Endothelial cell of umbilical vein (primary cell): ENCODE measurements around the gene KRT12. TPM values are rescaled to one million over a fixed set of nuclear protein-coding genes. Genes with fewer than 3 reads are reported as not detected.
"Not testable (repeated sequence)": the region's sequence is repeated elsewhere in the genome, so short reads cannot be mapped to it uniquely, and the experiment has no call there.

Experiments
- BruUV-seq: library from RNA; stranded (reverse); fragments of 400-500 nt; replicated peaks from 2 replicates; lab custom pipeline; 2021; lab: Mats Ljungman, UMichigan
- CTCF ChIA-PET: fragments of 300-600, 350-600 bp; sonication (Branson Sonifier 250); formaldehyde crosslinking; loops from one replicate; lab custom pipeline; 2021; ENCODE audit warnings: antibody characterized with exemption, inconsistent platforms; lab: Charles Lee
- POLR2A ChIA-PET: fragments of 300-600, 350-600 bp; sonication (Branson Sonifier 250); formaldehyde crosslinking; loops from one replicate; lab custom pipeline; 2021; ENCODE audit warnings: antibody characterized with exemption, inconsistent platforms; lab: Charles Lee
- DNase-seq: peaks from one replicate; pipeline ENCODE4 v3.0.0-alpha.2; 2011; ENCODE audit warnings: low read depth, low spot score
- FAIRE-seq: peaks from 2 replicates; lab custom pipeline; 2011; peaks lifted over from hg19 to GRCh38; lab: Jason Lieb, UNC
- H2AFZ ChIP-seq: 2 replicates; pipeline ENCODE4 v1.6.0; 2012; ENCODE audit warnings: low read depth, low read length, control low read depth, inconsistent platforms
- H3K27ac ChIP-seq: 2 replicates; pipeline ENCODE4 v1.5.1; 2011; ENCODE audit warnings: low read depth, mild to moderate bottlenecking, control low read depth, low read length, moderate library complexity; ENCODE audit not compliant: insufficient read depth
- H3K27me3 ChIP-seq, 2 experiments: 2 replicates each; pipeline versions ENCODE4 v1.6.0 to v1.6.1; 2011; ENCODE audit warnings: low read length in 2 of 2, mixed read lengths in 1 of 2; ENCODE audit not compliant: control insufficient read depth in 2 of 2, insufficient read depth in 2 of 2
- H3K36me3 ChIP-seq, 2 experiments: 2 replicates in 1 of 2; 3 replicates in 1 of 2; pipeline ENCODE4 v1.5.1; 2011; ENCODE audit warnings: low read length in 2 of 2, mild to moderate bottlenecking in 1 of 2, moderate library complexity in 1 of 2; ENCODE audit not compliant: control insufficient read depth in 2 of 2, insufficient read depth in 2 of 2; ENCODE audit errors: extremely low read depth in 1 of 2
- H3K4me1 ChIP-seq: 3 replicates; pipeline ENCODE4 v1.5.1; 2011; ENCODE audit warnings: mild to moderate bottlenecking, low read length; ENCODE audit not compliant: control insufficient read depth, insufficient read depth; ENCODE audit errors: extremely low read depth
- H3K4me2 ChIP-seq: 2 replicates; pipeline ENCODE4 v1.6.1; 2011; ENCODE audit warnings: low read length, control low read depth, mixed read lengths; ENCODE audit not compliant: insufficient read depth
- H3K4me3 ChIP-seq, 3 experiments: fragments of 200-600 bp in 1 of 3; sonication (generic), shearing (Covaris generic) in 1 of 3; replicated peaks in 1 of 3; 2 replicates each; pipeline ENCODE4 v1.5.1; 2011 to 2016; ENCODE audit warnings: control low read depth in 3 of 3, low read length in 3 of 3, mild to moderate bottlenecking in 2 of 3, inconsistent platforms in 1 of 3, low read depth in 1 of 3, moderate library complexity in 1 of 3; ENCODE audit not compliant: insufficient read depth in 1 of 3
- H3K79me2 ChIP-seq: 2 replicates; pipeline ENCODE4 v1.6.0; 2012; ENCODE audit warnings: low read length, inconsistent platforms; ENCODE audit not compliant: control insufficient read depth, insufficient read depth
- H3K9ac ChIP-seq: replicated peaks from 2 replicates; pipeline ENCODE3; 2011; ENCODE audit warnings: low read length, control low read depth; ENCODE audit not compliant: insufficient read depth; ENCODE audit errors: extremely low read depth
- H3K9me1 ChIP-seq: replicated peaks from 3 replicates; pipeline ENCODE4 v1.6.0; 2011; ENCODE audit warnings: mild to moderate bottlenecking, low read length; ENCODE audit not compliant: control insufficient read depth, insufficient read depth; ENCODE audit errors: extremely low read depth
- H3K9me3 ChIP-seq: replicated peaks from 2 replicates; pipeline ENCODE4 v1.5.1; 2012; ENCODE audit warnings: low read length, inconsistent platforms; ENCODE audit not compliant: control insufficient read depth, insufficient read depth
- H4K20me1 ChIP-seq: replicated peaks from 2 replicates; pipeline ENCODE3; 2011; ENCODE audit warnings: mild to moderate bottlenecking, low read length; ENCODE audit not compliant: control insufficient read depth, insufficient read depth; ENCODE audit errors: extremely low read depth
- CTCF ChIP-seq, 2 donors: IDR thresholded peaks; 1 replicate in 1 of 2; 2 replicates in 1 of 2; pipeline ENCODE4 v1.5.1; 2011; ENCODE audit warnings: low read length in 2 of 2, mild to moderate bottlenecking in 2 of 2, moderate library complexity in 2 of 2, control low read depth in 1 of 2, inconsistent platforms in 1 of 2, low read depth in 1 of 2; ENCODE audit not compliant: insufficient read depth in 1 of 2; ENCODE audit errors: extremely low read depth in 1 of 2
- JUN ChIP-seq: IDR thresholded peaks from 2 replicates; pipeline ENCODE4 v1.6.1; 2011; ENCODE audit warnings: borderline replicate concordance, low read depth; ENCODE audit not compliant: insufficient read length, insufficient read depth
- dilution Hi-C: fragments of 300-500 bp; cut with MboI; formaldehyde crosslinking; loops from one replicate; pipeline ENCODE4 v1.15.0; 2019; ENCODE audit warnings: low sequenced_read_pairs; ENCODE audit not compliant: extremely low pct_ligation_motif_present
- intact Hi-C: fragments of 100-400 bp; cut with micrococcal nuclease; formaldehyde crosslinking; loops from one replicate; pipeline ENCODE4 v1.10.0; 2022
- polyA plus RNA-seq, 4 experiments: library from polyadenylated mRNA; depleted of rRNA in 3 of 4; stranded (reverse) in 3 of 4; unstranded in 1 of 4; fragments of >200 nt; gene quantifications; 2 replicates each; pipeline versions ENCODE4 v1.2.1 to v1.2.3, GENCODE V29; 2011 to 2012; ENCODE audit warnings: missing spikeins in 1 of 4
- total RNA-seq: library from RNA; stranded (reverse); gene quantifications from 2 replicates; pipeline ENCODE4 v1.2.3, GENCODE V29; 2021

Gene KRT12
- total and polyA plus RNA-seq, 2 donors (not counting 3 experiments of a cell fraction or from before 2014, with no cell fraction given), result not detected

DNA sequence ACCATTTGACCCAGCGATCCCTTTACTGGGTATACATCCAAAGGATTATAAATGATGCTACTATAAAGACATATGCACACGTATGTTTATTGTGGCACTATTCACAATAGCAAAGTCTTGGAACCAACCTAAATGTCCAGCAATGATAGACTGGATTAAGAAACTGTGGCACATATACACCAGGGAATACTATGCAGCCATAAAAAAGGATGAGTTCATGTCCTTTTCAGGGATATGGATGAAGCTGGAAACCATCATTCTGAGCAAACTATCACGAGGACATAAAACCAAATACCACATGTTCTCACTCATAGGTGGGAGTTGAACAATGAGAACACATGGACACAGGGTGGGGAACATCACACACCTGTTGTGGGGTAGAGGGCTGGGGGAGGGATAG is 52.4 kb downstream of the KRT12 start:
- H3K4me3 ChIP-seq, H3K79me2 ChIP-seq, CTCF ChIA-PET, H3K9ac ChIP-seq, H3K27me3 ChIP-seq, POLR2A ChIA-PET, BruUV-seq, H3K9me3 ChIP-seq, H3K9me1 ChIP-seq, DNase-seq, FAIRE-seq, H3K36me3 ChIP-seq, dilution Hi-C loops, H3K4me2 ChIP-seq, H3K27ac ChIP-seq, H4K20me1 ChIP-seq, H2AFZ ChIP-seq: not testable (repeated sequence)
- intact Hi-C loops, result loop anchor here (5.0 kb wide), 1 partner anchor 853 kb away; no protein-coding TSS in a partner anchor
- peaks cover 16% of the 10 kb centered on the region for H3K4me1 ChIP-seq

GRCh38 chr17:40813804-40814203 is 53.2 kb downstream of the KRT12 start:
- Histone ChIP-seq H3K9me3 (no peaks in the 10 kb centered on the region), H3K4me2 (no peak overlapping the region), H4K20me1 (no peaks in the 10 kb centered on the region), H3K27ac (no peak overlapping the region), H3K9ac (no peak overlapping the region), H3K4me1 (peaks cover 13% of the 10 kb centered on the region), H3K4me3 (no peak overlapping the region), H3K9me1 (no peaks in the 10 kb centered on the region), H3K79me2 (no peaks in the 10 kb centered on the region), H3K27me3 (peaks cover 4 to 5% of the 10 kb centered on the region in 2 experiments), H2AFZ (no peak overlapping the region), H3K36me3 (peaks cover 0 to 2% of the 10 kb centered on the region in 2 experiments)
- no TSS peak for BruUV-seq
- dilution Hi-C loops (no loop called here), intact Hi-C loops (no loop called here)
- ChIA-PET CTCF (no interaction called here), POLR2A (no interaction called here)
- no peak for TF ChIP-seq CTCF (IDR thresholded peaks at IDR 0.05; ENCODE audit: extremely low read depth in 1 of 2, insufficient read depth in 1 of 2, low read depth in 1 of 2, low read length in 2 of 2)
- TF ChIP-seq JUN, result peak; percentile 11
- DNase-seq (peak; percentile 19), FAIRE-seq (peak; percentile 21)
